HepG2 (cell line): ENCODE results near the gene RNF10.

Source experiments
- AGO1 ChIP-seq: fragments of 200-400 bp; formaldehyde crosslinking; IDR thresholded peaks from 2 replicates; pipeline ENCODE4 v1.6.1; 2017; ENCODE audit warnings: mild to moderate bottlenecking, low read depth, low read length, moderate library complexity; ENCODE audit not compliant: poor library complexity, severe bottlenecking
- CBX2 ChIP-seq, 2 experiments: fragments of 200-600 bp in 1 of 2; sonication (generic); formaldehyde crosslinking in 1 of 2; IDR thresholded peaks; 2 replicates each; pipeline versions ENCODE4 v1.7.0 to v1.8.1; 2018 to 2022; ENCODE audit warnings: low read depth in 2 of 2, low read length in 1 of 2, mild to moderate bottlenecking in 1 of 2, missing genetic modification reagents in 1 of 2
- CHD2 ChIP-seq: IDR thresholded peaks from 2 replicates; pipeline ENCODE4 v1.6.1; 2011; ENCODE audit warnings: low read depth, low read length, improper control_type of control experiment
- HCFC1 ChIP-seq: fragments of 150-350 bp; IDR thresholded peaks from 2 replicates; pipeline ENCODE4 v1.6.1; 2014; ENCODE audit warnings: low read depth, low read length
- KDM5B ChIP-seq: sonication (generic); formaldehyde crosslinking; IDR thresholded peaks from 2 replicates; pipeline ENCODE4 v1.4.0; 2020; ENCODE audit warnings: missing genetic modification reagents, mild to moderate bottlenecking, borderline replicate concordance
- USF2 ChIP-seq, 2 experiments: sonication (generic) in 1 of 2; formaldehyde crosslinking in 1 of 2; IDR thresholded peaks; 2 replicates each; pipeline versions ENCODE4 v1.5.1 to v1.6.1; 2011 to 2020; ENCODE audit warnings: borderline replicate concordance in 1 of 2, low read depth in 1 of 2, low read length in 1 of 2, mild to moderate bottlenecking in 1 of 2, missing genetic modification reagents in 1 of 2, moderate library complexity in 1 of 2
- ZNF138 ChIP-seq: sonication (generic); formaldehyde crosslinking; IDR thresholded peaks from 2 replicates; pipeline ENCODE4 v1.5.0; 2020; ENCODE audit warnings: mild to moderate bottlenecking, low read depth, missing genetic modification reagents

- TF ChIP-seq USF2 (IDR thresholded peaks at IDR 0.05; ENCODE audit: low read depth, low read length) (no peak), USF2 (CRISPR knock-in tag; IDR thresholded peaks at IDR 0.05; ENCODE audit: borderline replicate concordance) (no peak), ZNF138 (no peak), KDM5B (CRISPR knock-in tag) (no peak), HCFC1 (no peak), CBX2 (IDR thresholded peaks at IDR 0.05; ENCODE audit: low read depth, low read length) (no peak), CBX2 (CRISPR knock-in tag; IDR thresholded peaks at IDR 0.05; ENCODE audit: low read depth) (no peak), AGO1 (no peak), CHD2 (no peak)
These were observed 62.7 kb downstream of the RNF10 start for GRCh38 chr12:120596901-120597300.
